HG03460 (cell line): Measurements from ENCODE around the gene JAKMIP2.

Source experiments
- ATAC-seq: cut with Tn5 transposase; IDR thresholded peaks from one replicate; pipeline ENCODE4 v1.9.1; 2021; ENCODE audit not compliant: unreplicated experiment

Gene JAKMIP2

DNA sequence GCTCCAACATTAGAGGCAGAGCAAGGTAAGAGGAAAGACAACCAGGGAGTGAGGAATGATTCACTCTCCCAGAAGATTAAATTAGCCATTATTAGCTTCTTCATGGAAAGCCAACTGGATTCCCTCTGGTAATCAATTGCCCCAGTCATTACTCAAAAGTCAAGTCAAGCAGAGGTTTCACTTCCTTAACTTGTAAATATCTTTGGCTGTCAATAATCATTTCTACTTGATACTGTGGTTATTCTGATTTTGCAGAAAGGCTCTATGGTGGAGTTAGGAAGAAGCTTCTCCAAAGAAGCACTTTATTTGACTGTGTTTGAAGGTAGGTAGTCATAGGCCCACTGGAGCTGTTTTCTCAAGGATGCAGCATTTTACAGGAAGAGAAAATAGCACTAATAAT is 78.0 kb downstream of the JAKMIP2 start:
- no peak for ATAC-seq

DNA sequence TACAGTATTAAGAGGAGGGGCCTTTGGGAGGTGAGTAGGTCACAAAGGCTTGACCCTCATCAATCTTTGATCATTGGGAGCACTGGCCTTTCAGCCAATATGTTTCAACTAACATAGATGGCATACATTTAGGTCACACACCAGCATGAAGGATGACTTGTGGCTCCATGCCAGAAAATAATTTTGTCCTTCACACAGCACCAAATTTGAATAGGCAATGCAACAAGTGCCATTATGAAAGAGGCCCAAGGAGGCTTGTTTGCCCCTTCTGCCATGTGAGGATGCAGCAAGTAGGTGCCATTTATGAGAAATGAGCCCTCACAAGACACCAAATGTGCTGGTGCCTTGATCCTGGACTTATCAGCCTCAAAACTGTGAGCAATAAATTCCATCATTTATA is 81.1 kb downstream of the JAKMIP2 start:
- ATAC-seq, result no peak

DNA sequence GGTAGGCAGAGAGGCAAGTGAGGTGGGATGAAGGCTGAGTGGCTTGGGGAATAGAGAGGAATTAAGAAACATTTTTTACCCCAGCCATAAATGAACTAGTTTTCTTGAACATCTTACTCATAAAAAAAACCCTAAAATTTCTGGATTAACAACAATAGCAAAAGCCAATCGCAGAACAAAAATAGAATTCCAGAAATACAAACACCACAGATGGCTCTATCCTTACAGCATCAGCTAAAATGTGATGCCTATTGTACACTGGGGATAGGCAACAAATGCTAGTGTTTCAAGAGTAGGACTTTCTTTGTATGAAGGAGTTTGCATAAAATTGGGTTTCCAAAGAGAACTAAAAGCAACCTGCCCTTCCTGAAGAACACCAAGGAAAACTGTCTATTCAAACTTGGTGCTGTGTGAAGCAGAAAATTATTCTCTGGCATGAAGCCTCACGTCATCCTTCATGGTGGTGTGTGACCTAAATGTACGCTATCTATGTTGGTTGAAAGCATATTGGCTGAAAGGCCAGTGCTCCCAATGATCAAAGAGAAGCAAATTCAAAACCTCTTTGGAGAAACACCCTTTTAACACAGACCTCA is 82.9 kb downstream of the JAKMIP2 start:
- no peak for ATAC-seq

DNA sequence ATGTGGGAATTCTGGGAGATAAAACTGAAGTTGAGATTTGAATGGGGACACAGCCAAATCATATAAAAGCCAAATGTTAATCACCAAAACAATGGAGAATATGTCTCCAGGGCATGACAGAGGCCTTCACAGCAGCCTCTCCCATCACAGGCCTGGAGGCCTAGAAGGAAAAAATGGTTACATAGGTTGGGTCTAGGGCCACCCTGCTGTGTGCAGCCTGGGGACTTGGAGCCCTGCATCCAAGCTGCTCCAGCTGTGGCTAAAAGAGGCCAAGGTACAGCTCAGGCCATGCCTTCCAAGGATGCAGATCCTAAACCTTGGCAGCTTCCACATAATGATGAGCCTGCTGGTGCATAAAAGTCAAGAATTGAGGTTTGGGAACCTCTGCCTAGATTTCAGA is 85.1 kb downstream of the JAKMIP2 start:
- no peak for ATAC-seq

DNA sequence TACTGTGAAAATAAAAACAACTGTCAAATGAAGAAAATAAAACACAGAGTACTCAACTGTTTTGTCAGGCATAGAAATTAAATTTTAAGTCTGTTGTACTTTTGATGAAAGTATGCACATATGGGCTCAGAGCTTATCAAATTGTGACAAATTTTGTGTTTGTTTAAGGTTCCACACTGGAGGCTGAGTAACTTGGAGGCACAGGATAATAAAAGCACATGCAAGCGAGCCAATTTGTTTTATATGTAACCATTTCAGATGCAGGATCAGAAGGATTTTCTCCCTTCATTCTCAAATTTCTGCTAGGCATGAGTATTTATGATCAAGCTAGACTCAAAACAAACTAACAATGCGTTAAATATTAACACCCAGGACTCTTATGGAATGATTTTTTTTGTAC is 87.8 kb downstream of the JAKMIP2 start:
- no peak for ATAC-seq

DNA sequence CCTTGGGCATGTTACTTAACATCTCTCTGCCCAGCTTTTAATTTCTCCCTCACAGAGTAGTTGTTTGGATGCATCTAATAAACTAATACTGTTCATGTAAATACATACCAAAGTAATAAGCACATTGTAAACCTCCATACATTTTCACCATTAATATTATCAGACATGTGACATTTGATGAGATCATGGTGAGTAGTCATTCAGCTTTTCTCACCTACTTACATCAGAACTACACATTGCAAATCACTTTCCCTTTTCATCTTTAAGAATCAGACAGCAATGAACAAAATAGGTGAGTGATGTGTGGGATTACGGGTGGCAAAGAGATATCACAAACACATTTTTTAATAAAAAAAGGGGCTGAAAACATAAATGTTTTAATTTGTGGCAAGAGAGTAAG is 89.3 kb downstream of the JAKMIP2 start:
- no peak for ATAC-seq

DNA sequence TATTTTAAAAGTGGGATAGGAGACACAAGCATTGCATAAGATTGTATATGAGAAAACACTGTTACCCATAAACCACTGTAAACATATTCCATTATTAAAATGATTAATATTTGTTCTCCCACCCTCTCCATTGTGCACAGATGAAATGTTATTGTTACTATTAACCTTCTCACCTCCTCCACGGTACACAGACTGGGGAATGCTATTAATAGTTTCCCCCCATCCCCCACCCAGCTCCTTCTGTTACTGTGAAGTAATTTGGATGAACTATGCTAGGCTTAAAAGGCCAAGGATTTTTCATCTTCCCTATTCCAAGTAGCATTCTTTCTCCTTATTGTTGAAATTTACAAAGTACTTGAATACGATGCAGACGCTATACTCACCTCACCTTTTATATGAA is 91.4 kb downstream of the JAKMIP2 start:
- ATAC-seq, result no peak

DNA sequence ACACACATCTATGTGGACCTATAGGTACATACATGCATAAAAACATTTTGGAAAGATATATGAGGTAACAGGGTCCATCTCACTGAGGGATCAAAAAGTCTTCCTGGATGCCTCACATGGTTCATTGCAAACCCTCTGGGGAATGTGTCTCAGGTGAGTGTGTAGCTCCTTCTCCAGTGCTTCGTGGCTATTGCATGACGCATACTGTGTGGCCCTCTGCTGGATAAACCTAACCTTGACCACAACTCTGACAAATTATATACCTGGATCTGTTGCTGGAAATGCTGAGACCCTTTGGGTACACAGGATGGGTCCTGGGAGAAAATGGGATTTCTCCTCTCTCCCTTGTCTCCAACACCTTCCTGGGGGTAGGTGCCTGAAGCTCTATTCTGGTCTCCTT is 91.9 kb downstream of the JAKMIP2 start:
- no peak for ATAC-seq

DNA sequence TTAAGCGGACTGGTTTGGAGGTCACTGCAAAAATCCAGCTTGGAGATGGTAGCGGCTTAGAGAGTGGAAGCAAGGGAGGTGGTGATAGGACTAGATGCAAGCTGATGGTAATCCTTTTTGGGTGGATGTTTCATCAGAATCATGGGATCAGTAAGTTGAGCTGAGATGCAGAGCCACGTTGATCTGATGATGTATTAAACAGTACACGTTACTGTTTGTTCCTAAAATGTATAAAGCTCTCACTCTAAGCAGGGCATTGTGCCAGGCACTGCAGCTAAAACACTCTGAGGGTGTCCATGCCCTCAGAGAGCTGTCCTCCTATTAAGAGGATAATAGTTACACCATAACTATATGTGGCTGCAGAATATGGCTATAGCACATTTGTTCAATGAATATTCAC is 93.1 kb downstream of the JAKMIP2 start:
- ATAC-seq, result no peak

DNA sequence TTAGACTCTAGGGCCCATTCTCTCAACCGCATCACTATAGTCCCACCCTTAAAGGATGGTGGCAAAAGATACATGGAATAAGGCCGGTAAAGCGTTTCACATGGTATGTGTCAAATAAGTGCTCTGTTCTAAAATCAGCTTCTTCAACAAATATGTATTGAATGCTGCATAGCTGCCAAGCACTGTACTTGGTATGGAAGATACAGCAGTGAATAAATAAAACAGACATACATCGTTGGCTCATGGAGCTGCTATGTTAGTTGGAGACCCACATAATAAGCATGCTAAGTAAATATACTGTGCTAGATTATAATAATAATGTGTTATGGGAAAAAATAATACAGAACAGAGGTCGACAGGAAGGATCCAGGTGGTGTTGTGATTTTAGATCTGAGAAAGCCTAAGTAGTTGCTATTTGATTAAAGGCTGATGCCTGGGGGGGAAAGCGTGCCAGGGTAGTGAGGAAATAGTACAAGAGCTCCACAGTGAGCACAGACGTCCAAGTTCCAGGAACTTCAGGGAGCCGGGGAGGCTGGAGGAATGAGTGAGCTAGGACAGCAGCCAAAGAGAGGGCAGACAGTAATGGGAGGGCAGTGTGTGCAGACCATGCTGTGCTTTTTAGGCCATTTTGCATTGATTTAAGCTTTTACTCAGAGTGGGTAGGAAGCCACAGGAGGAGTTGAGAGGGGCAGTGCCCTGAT is 93.7 kb downstream of the JAKMIP2 start:
- no peak for ATAC-seq

DNA sequence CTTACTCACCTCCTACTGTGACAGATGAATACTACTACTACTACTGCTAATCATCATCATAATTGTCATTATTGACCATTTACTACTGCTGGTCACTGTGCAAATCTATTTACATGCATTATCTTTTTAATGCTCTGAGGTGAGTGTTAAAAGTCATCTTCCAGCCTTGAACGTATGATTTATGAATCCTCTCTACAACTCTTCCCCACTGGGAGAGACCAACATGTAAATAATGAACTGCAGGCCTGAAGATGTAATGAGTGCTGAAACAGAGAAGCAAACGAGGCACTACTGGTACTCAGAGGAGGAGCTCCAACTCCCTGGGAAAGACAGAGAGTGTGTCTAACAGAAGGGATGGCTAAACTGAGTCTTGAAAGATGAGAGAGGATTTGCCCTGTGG is 95.4 kb downstream of the JAKMIP2 start:
- no peak for ATAC-seq

DNA sequence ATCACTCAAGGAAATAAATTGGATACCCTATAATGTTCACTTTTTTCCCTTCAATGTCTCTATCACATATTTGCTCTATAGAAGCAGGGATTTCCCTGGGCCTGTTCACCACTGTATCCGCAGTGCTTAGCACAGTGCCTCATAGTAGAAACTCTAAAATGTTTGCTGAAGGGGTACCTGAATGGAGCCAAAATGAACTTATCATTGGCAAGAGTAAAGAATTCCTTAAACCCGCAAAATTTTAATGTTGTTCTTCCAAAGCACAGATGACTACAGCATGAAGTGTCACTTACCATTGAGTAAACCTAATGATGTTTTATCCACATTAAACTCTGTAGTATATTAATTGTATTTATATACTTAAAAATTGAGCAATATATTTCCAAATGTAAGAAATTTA is 96.1 kb downstream of the JAKMIP2 start:
- no peak for ATAC-seq

DNA sequence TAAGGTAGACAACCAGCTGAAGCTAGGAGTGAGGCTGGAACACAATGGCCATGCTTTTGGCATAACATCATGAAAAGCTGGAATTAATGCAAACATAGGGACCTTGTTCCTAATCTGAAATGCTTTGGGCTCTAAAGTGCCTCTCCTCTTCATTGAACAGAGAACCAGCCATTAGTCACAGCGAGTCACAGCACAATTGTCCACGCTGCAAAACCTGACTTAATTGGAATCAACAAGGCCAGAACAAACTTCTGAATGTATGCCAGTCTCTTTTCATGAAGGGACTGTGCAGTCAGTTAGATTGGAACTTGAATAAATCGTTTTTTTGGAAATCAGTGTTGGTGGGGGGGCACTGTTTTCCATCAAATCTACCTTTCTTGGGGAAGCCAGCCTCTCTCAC is 96.5 kb downstream of the JAKMIP2 start:
- ATAC-seq, result no peak

DNA sequence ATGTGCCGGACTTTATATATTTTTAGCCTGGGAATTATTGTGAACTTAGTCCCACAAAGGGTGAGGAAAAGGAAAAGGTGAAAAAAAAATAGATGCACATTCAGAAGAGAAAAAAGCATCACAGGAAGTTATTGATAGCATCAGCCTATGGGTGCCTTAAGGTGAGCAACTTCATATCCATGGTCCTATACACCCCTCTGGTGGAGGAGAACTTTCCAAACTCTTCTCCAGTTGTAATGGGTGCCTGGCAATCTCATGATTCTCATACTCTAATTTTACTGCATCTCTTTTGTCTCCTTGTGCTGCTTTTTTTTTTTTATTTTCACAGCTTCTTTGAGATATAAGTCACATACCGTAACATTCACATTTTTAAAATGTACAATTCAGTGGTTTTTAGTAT is 107.4 kb downstream of the JAKMIP2 start:
- no peak for ATAC-seq

DNA sequence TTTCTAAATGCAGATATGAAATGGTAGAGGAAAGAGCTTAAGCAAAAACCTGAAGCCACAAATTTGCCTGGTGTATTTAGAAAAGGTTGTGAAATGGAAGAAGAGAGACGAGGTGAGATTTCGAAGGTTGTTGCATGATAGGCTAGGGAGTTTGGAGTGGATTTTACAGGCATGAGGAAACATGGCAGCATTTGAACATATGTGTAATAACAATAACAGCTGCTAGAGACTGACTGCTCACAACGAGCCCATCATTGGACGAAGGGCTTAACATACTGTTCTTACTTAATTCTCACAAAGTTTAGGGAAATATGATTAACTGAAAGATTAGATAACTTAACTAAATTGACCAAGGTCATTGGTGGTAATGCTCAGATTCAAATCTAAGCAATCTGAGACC is 108.1 kb downstream of the JAKMIP2 start:
- no peak for ATAC-seq

DNA sequence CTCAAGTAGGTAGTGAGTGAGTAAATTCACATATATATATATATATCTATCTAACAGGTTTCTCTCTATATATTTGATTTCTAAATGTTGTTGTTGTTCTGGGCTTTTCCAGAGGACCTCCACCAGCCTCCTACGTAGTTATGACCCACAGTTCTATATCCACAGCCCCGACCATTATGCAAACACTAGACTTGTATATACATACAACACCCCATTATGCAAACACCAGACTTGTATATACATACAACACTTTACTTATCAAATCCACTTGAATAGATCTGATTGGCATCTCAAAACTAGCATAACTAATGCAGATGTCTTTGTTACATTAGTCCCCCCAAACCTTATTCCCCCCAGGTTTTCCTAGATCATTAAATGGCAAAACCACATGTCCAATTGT is 108.7 kb downstream of the JAKMIP2 start:
- no peak for ATAC-seq

DNA sequence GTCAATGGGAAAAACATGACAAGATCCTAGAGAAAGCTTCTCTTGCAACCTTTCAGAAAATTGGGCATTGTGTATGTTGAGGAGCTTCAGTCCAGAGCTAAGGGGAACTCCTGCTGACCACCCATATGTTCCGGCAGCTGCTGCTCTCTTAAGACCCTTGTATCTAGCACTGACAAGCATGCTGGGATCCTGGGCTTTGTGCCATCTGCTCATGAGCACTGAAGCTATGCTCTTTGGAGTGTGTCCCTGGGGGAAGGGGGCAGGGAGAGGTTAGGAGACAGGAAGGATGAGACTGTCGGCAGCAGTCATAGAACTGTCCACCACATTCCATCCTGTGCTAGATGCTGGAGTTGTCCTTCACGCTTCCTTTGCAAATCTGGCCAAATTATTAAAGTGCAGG is 109.3 kb downstream of the JAKMIP2 start:
- ATAC-seq, result no peak

DNA sequence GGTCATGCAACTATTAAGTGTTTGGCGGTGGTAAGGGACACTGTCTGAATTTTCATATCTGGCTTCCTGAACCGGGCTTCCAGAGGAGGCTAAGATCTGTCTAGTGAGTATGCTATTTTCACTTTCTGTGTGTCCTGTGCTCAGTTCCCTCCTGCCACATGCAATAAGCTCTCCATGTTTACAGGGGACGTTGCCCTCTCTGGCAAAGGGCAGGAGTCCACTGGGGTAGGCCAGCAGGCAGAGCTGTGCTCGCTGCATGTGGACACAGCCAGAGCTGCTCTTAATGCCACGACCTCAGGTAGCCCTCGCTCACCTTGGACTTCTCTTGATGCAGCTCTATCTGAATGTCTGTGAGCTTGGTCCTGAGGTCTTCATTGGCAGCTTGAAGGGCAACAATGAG is 111.2 kb downstream of the JAKMIP2 start:
- no peak for ATAC-seq

DNA sequence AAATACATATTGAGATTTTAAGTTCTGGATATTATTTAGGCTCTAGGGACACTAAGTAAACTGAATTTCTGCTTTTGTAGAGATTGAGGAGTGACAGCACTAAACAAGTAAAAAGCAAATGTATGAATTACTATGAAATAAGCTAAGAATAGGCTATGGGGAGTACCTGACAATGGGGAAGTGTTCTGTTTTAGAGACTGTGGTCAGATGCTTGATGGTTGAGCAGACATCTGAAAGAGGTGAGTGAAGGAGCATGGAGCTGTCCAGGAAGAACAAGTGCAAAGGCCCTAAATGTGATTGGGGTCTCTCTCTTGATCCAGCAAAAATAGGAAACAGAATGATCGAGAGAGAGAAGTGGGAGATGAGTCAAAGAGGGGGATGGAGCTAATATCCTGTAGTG is 111.7 kb downstream of the JAKMIP2 start:
- no peak for ATAC-seq

DNA sequence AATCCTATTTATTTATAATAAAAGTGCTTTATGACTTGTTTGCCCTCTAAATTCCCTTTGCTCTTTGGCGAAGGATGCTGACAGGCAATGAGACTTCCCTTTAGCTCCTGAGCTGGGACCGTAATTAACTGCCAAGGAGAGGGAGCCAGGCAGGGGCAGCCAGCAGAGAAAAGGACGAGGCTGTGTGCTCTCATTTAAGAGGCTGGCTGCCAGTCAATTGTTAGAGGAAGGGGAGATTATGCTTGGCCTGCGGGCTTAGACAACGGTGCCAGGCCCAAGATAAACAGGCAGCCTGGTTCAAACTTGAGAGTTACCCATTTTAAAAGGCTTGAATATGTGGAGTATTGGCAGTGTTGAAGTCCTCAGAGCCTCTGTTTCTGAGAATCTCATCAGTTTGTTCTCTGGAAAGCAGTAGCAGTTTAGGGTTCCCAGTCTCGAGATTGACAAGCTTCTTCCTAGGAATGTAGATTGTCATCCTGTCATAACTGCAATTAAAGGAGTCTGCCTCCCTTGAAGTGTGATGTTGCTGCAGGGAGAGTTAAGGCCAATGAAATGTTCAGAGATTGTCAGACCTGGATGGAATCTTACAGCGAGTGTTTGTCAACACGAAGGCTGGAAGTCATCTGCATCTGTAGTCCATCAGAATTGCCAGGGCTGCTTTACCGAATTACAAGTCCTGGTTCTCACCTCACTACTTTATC is 113.2 kb downstream of the JAKMIP2 start:
- ATAC-seq, result no peak

DNA sequence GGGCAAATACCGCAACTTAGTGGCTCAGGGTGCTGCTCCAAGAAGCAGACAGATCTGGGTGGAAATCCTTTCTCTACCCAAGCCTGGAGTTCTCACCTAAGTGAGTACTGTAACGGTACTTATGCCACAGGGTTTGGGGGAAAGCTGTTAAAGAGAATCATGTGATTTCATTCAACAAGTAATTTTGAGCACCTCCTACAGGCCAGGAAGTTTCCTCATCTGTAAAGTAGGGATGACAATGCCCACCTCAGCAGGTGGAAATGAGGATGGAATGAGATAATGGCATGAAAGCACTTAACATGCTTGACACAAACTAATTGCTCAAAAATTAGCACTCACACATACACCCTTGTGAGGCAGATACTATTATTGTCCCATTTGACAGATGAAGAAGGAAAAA is 114.1 kb downstream of the JAKMIP2 start:
- no peak for ATAC-seq

DNA sequence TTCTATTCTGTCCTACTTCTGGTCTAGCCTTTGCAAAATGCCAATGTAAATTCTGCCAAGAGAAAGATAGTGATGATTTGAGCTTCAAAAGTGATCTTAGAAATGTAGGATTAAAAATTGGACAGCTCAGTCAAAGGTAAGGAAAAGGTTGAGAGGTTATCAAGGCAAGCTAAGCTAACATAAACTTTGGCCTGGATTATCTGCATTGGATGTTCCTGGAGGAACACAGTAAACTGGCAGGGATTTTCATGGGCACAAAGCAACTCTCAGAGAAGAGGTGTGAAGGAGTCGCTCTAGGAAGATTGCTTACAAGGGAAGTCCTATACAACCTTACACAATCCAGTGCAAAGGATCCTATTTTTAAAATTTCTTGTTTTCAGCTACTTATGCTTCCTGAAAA is 115.2 kb downstream of the JAKMIP2 start:
- no peak for ATAC-seq

DNA sequence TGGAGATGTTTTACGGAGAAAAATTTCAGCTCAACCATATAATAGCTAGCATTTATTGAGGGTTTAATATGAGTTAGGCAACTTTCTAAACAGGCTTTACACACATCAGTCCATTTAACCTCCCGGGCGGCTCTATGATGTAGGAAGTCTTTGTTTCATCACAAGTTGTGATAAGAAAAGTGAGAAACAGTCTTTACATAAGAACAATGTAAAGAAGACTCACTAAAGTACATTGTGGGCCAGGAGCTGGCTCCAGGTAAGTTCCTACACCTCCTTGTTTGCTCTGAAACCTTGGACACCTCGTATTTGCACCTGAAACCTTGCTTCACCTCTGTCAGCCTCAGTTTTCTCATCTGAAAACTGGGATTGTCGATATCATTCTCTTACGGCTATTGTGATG is 116.1 kb downstream of the JAKMIP2 start:
- ATAC-seq, result no peak
